Measurements from ENCODE around the gene ZNF32.

ZNF32 gene

GRCh38 chr10:43689007-43689491, 40.4 kb upstream of the ZNF32 start:
- Histone ChIP-seq H3K9ac (ENCODE audit: low read length) (peak overlapping the region; percentile 74), H3K4me1 (ENCODE audit: control insufficient read depth, insufficient read depth, low read length) (peaks cover 4% of the 10 kb centered on the region), H3K36me3 (ENCODE audit: control insufficient read depth, insufficient read depth, low read length) (no peaks in the 10 kb centered on the region), H3K4me3 (ENCODE audit: low read length) (peak overlapping the region; percentile 80), H3K9me3 (ENCODE audit: control insufficient read depth, low read length) (no peaks in the 10 kb centered on the region), H3K27me3 (ENCODE audit: control insufficient read depth, insufficient read depth, low read length) (no peaks in the 10 kb centered on the region)

- Histone ChIP-seq H3K4me1 (ENCODE audit: control insufficient read depth, insufficient read depth, low read length) (peaks cover 4% of the 10 kb centered on the region), H3K9ac (ENCODE audit: low read length) (no peak overlapping the region), H3K9me3 (ENCODE audit: control insufficient read depth, low read length) (no peaks in the 10 kb centered on the region), H3K4me3 (ENCODE audit: low read length) (no peak overlapping the region), H3K27me3 (ENCODE audit: control insufficient read depth, insufficient read depth, low read length) (no peaks in the 10 kb centered on the region), H3K36me3 (ENCODE audit: control insufficient read depth, insufficient read depth, low read length) (no peaks in the 10 kb centered on the region)
These were observed 39.7 kb upstream of the ZNF32 start for GRCh38 chr10:43688348-43688892.

GRCh38 chr10:43687373-43687772, 38.7 kb upstream of the ZNF32 start:
- Histone ChIP-seq H3K4me1 (ENCODE audit: control insufficient read depth, insufficient read depth, low read length) (peaks cover 4% of the 10 kb centered on the region), H3K9me3 (ENCODE audit: control insufficient read depth, low read length) (no peaks in the 10 kb centered on the region), H3K4me3 (ENCODE audit: low read length) (no peak overlapping the region), H3K27me3 (ENCODE audit: control insufficient read depth, insufficient read depth, low read length) (no peaks in the 10 kb centered on the region), H3K36me3 (ENCODE audit: control insufficient read depth, insufficient read depth, low read length) (no peaks in the 10 kb centered on the region), H3K9ac (ENCODE audit: low read length) (no peak overlapping the region)

GRCh38 chr10:43686414-43686813, 37.7 kb upstream of the ZNF32 start:
- Histone ChIP-seq H3K27me3 (ENCODE audit: control insufficient read depth, insufficient read depth, low read length) (no peaks in the 10 kb centered on the region), H3K4me1 (ENCODE audit: control insufficient read depth, insufficient read depth, low read length) (peaks cover 4% of the 10 kb centered on the region), H3K9ac (ENCODE audit: low read length) (no peak overlapping the region), H3K9me3 (ENCODE audit: control insufficient read depth, low read length) (no peaks in the 10 kb centered on the region), H3K4me3 (ENCODE audit: low read length) (no peak overlapping the region), H3K36me3 (ENCODE audit: control insufficient read depth, insufficient read depth, low read length) (no peaks in the 10 kb centered on the region)

- Histone ChIP-seq H3K9me3 (ENCODE audit: control insufficient read depth, low read length) (no peaks in the 10 kb centered on the region), H3K27me3 (ENCODE audit: control insufficient read depth, insufficient read depth, low read length) (no peaks in the 10 kb centered on the region), H3K4me3 (ENCODE audit: low read length) (no peak overlapping the region), H3K9ac (ENCODE audit: low read length) (no peak overlapping the region), H3K4me1 (ENCODE audit: control insufficient read depth, insufficient read depth, low read length) (peaks cover 4% of the 10 kb centered on the region), H3K36me3 (ENCODE audit: control insufficient read depth, insufficient read depth, low read length) (no peaks in the 10 kb centered on the region)
These were observed 37.1 kb upstream of the ZNF32 start for GRCh38 chr10:43685744-43686143.

GRCh38 chr10:43684292-43684559, 35.5 kb upstream of the ZNF32 start:
- Histone ChIP-seq H3K9me3 (ENCODE audit: control insufficient read depth, low read length) (no peaks in the 10 kb centered on the region), H3K4me1 (ENCODE audit: control insufficient read depth, insufficient read depth, low read length) (peaks cover 8% of the 10 kb centered on the region), H3K27me3 (ENCODE audit: control insufficient read depth, insufficient read depth, low read length) (peaks cover 4% of the 10 kb centered on the region), H3K9ac (ENCODE audit: low read length) (no peak overlapping the region), H3K4me3 (ENCODE audit: low read length) (no peak overlapping the region), H3K36me3 (ENCODE audit: control insufficient read depth, insufficient read depth, low read length) (no peaks in the 10 kb centered on the region)

- Histone ChIP-seq H3K4me3 (ENCODE audit: low read length) (no peak overlapping the region), H3K9me3 (ENCODE audit: control insufficient read depth, low read length) (no peaks in the 10 kb centered on the region), H3K9ac (ENCODE audit: low read length) (no peak overlapping the region), H3K36me3 (ENCODE audit: control insufficient read depth, insufficient read depth, low read length) (no peaks in the 10 kb centered on the region), H3K4me1 (ENCODE audit: control insufficient read depth, insufficient read depth, low read length) (peaks cover 6% of the 10 kb centered on the region), H3K27me3 (ENCODE audit: control insufficient read depth, insufficient read depth, low read length) (peaks cover 4% of the 10 kb centered on the region)
These were observed 35.0 kb upstream of the ZNF32 start for GRCh38 chr10:43683451-43684291.

GRCh38 chr10:43682956-43683355, 34.3 kb upstream of the ZNF32 start:
- Histone ChIP-seq H3K36me3 (ENCODE audit: control insufficient read depth, insufficient read depth, low read length) (no peaks in the 10 kb centered on the region), H3K4me1 (ENCODE audit: control insufficient read depth, insufficient read depth, low read length) (peaks cover 6% of the 10 kb centered on the region), H3K9ac (ENCODE audit: low read length) (no peak overlapping the region), H3K27me3 (ENCODE audit: control insufficient read depth, insufficient read depth, low read length) (peaks cover 4% of the 10 kb centered on the region), H3K9me3 (ENCODE audit: control insufficient read depth, low read length) (no peaks in the 10 kb centered on the region), H3K4me3 (ENCODE audit: low read length) (no peak overlapping the region)

GRCh38 chr10:43681721-43682120, 33.0 kb upstream of the ZNF32 start:
- Histone ChIP-seq H3K9me3 (ENCODE audit: control insufficient read depth, low read length) (no peaks in the 10 kb centered on the region), H3K4me3 (ENCODE audit: low read length) (no peak overlapping the region), H3K9ac (ENCODE audit: low read length) (no peak overlapping the region), H3K36me3 (ENCODE audit: control insufficient read depth, insufficient read depth, low read length) (no peaks in the 10 kb centered on the region), H3K4me1 (ENCODE audit: control insufficient read depth, insufficient read depth, low read length) (peaks cover 6% of the 10 kb centered on the region), H3K27me3 (ENCODE audit: control insufficient read depth, insufficient read depth, low read length) (peaks cover 4% of the 10 kb centered on the region)

- no peaks in the 10 kb centered on the region for H3K9me3 ChIP-seq (ENCODE audit: control insufficient read depth, low read length)
- peaks cover 4% of the 10 kb centered on the region for H3K27me3 ChIP-seq (ENCODE audit: control insufficient read depth, insufficient read depth, low read length)
- no peaks in the 10 kb centered on the region for H3K36me3 ChIP-seq (ENCODE audit: control insufficient read depth, insufficient read depth, low read length)
- H3K4me1 ChIP-seq (ENCODE audit: control insufficient read depth, insufficient read depth, low read length): peaks cover 6% of the 10 kb centered on the region
- H3K9ac ChIP-seq (ENCODE audit: low read length): no peak overlapping the region
- no peak overlapping the region for H3K4me3 ChIP-seq (ENCODE audit: low read length)
These were observed 32.5 kb upstream of the ZNF32 start for GRCh38 chr10:43681220-43681619.

- Histone ChIP-seq H3K27me3 (ENCODE audit: control insufficient read depth, insufficient read depth, low read length) (peaks cover 4% of the 10 kb centered on the region), H3K4me1 (ENCODE audit: control insufficient read depth, insufficient read depth, low read length) (peaks cover 6% of the 10 kb centered on the region), H3K36me3 (ENCODE audit: control insufficient read depth, insufficient read depth, low read length) (no peaks in the 10 kb centered on the region), H3K9ac (ENCODE audit: low read length) (no peak overlapping the region), H3K9me3 (ENCODE audit: control insufficient read depth, low read length) (no peaks in the 10 kb centered on the region), H3K4me3 (ENCODE audit: low read length) (no peak overlapping the region)
These were observed 31.4 kb upstream of the ZNF32 start for GRCh38 chr10:43680035-43680434.

GRCh38 chr10:43679509-43679908, 30.8 kb upstream of the ZNF32 start:
- peaks cover 7% of the 10 kb centered on the region for H3K27me3 ChIP-seq (ENCODE audit: control insufficient read depth, insufficient read depth, low read length)

More at GRCh38 chr10:43679509-43679908, 30.8 kb upstream of the ZNF32 start:
- H3K9me3 ChIP-seq (ENCODE audit: control insufficient read depth, low read length): no peaks in the 10 kb centered on the region
- H3K9ac ChIP-seq (ENCODE audit: low read length): no peak overlapping the region
- H3K4me3 ChIP-seq (ENCODE audit: low read length): no peak overlapping the region
- peaks cover 6% of the 10 kb centered on the region for H3K4me1 ChIP-seq (ENCODE audit: control insufficient read depth, insufficient read depth, low read length)
- no peaks in the 10 kb centered on the region for H3K36me3 ChIP-seq (ENCODE audit: control insufficient read depth, insufficient read depth, low read length)

Measured in mucosa of stomach (tissue), 1 donor.